ENCODE data around the gene PRSS1.

- no peak for TF ChIP-seq POLR2A (IDR thresholded peaks at IDR 0.05; ENCODE audit: low read length)
- TF ChIP-seq GATA1 (IDR thresholded peaks at IDR 0.05; ENCODE audit: low read depth, low read length): no peak
Measured at GRCh38 chr7:142800699-142801260, 51.5 kb downstream of the PRSS1 start.

All from erythroblast (primary cell).